22Rv1 (cell line): Measurements from ENCODE around the gene BCKDHB.

ENCODE experiments used
- ZFX ChIP-seq: fragments of 450-650 bp; IDR thresholded peaks from 2 replicates; pipeline ENCODE4 v1.6.1; 2017; ENCODE audit warnings: antibody characterized with exemption, borderline replicate concordance
- TF ChIP-seq, protein P1 (sequence below): fragments of 450-650 bp; IDR thresholded peaks from 2 replicates; pipeline ENCODE4 v1.5.1; 2017; ENCODE audit warnings: mild to moderate bottlenecking

DNA sequence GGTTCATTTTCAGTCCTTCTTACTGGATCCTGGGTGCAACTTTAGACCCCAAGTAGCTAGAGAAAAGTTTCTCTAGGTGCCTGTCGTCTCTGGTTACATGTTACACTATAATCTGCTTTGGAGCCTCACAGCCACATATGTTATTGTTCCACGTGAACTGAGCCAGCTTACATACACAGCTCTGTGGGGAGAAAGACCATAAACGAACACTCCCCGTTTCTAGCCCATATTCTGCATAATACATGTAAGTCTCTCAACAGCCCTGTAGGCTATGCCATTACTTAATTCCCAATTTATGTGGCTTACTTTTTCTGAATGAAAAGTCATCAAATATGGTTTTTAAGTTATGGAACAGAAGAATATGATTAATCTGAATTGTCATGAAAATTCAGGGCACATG is 233.8 kb downstream of the BCKDHB start:
- TF ChIP-seq, protein P1, sequence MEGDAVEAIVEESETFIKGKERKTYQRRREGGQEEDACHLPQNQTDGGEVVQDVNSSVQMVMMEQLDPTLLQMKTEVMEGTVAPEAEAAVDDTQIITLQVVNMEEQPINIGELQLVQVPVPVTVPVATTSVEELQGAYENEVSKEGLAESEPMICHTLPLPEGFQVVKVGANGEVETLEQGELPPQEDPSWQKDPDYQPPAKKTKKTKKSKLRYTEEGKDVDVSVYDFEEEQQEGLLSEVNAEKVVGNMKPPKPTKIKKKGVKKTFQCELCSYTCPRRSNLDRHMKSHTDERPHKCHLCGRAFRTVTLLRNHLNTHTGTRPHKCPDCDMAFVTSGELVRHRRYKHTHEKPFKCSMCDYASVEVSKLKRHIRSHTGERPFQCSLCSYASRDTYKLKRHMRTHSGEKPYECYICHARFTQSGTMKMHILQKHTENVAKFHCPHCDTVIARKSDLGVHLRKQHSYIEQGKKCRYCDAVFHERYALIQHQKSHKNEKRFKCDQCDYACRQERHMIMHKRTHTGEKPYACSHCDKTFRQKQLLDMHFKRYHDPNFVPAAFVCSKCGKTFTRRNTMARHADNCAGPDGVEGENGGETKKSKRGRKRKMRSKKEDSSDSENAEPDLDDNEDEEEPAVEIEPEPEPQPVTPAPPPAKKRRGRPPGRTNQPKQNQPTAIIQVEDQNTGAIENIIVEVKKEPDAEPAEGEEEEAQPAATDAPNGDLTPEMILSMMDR = no peak
- TF ChIP-seq ZFX = no peak
